Globus pallidus (tissue), 1 donor: Measurements from ENCODE around the gene MAP4K1.

ENCODE experiments used
- DNase-seq: peaks from one replicate; pipeline ENCODE4 v3.0.0-alpha.2; 2015; ENCODE audit warnings: low spot score

Gene MAP4K1

DNA sequence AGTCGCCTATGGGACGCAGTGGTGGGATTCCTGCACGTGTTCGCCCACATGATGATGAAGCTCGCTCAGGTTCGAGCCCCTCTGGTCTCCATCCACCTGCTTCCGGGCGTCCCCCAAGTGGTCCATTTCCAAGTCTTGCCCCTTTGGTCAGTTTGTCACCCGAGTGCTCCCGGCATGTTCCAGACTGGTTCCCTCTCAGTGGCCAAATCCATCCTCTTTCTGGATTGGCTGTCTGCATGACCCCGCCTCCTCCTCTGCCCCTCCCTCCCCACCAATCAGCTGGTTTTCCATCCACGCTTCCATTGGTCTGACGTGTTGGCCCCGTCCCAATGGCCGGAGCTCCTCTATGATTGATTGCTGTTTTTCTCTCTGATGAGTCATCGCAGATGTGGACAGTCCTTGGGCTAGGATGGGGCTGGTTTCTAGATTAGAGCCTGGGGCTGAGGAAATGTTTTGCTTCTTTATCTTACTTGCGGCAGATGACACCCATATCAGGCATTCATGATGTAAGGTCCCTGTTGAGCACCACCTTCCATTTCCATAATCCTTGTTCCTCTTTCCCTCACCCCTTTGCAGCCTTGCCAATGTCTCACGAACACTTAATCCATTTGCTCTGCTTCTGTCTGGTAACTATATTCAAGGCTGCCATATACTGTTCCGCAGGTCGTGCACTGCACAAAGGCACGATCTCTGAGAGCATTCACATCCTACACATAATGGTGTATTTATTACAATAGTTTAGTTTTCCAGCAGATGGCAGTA, 73.8 kb downstream of the MAP4K1 start:
- peak; percentile 83 for DNase-seq

DNA sequence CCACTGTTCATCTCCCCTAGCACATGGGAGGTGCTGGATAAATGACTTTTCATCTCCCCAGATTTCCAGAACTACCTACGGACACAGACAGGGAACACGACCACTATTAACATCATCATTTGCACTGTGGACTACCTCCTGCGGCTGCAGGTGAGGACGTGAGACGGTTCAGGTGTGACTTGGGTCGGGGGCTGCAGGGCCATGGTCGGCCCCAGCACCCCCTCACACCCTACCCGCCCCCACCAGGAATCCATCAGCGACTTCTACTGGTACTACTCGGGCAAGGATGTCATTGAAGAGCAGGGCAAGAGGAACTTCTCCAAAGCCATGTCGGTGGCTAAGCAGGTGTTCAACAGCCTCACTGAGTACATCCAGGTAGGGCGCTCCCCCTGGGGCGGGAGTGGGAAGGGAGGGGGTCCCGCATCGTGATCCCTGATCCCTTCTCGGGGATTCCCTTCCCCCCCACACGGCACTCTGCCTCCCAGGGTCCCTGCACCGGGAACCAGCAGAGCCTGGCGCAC, 74.4 kb downstream of the MAP4K1 start:
- no peak for DNase-seq

GRCh38 chr19:38542040-38542439, 75.7 kb downstream of the MAP4K1 start:
- DNase-seq, result no peak

DNA sequence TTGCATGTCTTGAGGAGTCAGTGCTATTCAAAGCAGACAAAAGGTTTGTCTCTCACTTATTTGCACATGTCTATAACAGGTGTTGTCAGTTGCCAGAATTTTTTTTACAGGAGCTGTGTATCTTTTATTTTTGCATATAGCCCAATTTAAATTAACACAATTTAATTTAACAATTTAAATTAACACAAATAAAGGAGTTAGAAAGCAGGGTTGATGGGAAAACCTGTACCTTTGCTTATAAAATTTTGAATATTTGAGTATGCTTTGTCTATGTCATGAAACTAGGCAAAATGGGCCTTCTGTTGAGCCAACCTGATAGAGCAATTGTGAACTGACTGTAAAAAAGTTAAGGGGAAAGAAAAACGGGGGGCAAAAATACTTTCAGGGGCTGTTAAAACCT, 78.0 kb downstream of the MAP4K1 start:
- no peak for DNase-seq

- no peak for DNase-seq
Measured at GRCh38 chr19:38538793-38539528, 78.8 kb downstream of the MAP4K1 start.

- DNase-seq, result peak; percentile 60
Measured at GRCh38 chr19:38538386-38538785, 79.4 kb downstream of the MAP4K1 start.
